ENCODE measurements around the gene ADAM23. TPM values are rescaled to one million over a fixed set of nuclear protein-coding genes. Genes with fewer than 3 reads are reported as not detected.

ADAM23 gene
- total RNA-seq, 1 donor from 2014 or later = 20.2 TPM

- TF ChIP-seq CTCF (conservative IDR thresholded peaks at IDR 0.05) = no peak
- H3K4me1 Mint-ChIP-seq (ENCODE audit: unreplicated experiment) = no peaks in the 10 kb centered on the region
- no peak for DNase-seq (ENCODE audit: extremely low spot score, unreplicated experiment)
- no peaks in the 10 kb centered on the region for H3K36me3 Mint-ChIP-seq
- H3K27me3 Mint-ChIP-seq = no peaks in the 10 kb centered on the region
- H3K4me3 Mint-ChIP-seq = no peak overlapping the region
- H3K27ac Mint-ChIP-seq = no peak overlapping the region
- no peaks in the 10 kb centered on the region for H3K9me3 Mint-ChIP-seq
These were observed 141.2 kb downstream of the ADAM23 start for GRCh38 chr2:206584323-206585116.

- no peak for TF ChIP-seq CTCF (conservative IDR thresholded peaks at IDR 0.05)
- Mint-ChIP-seq H3K36me3 (no peaks in the 10 kb centered on the region), H3K4me3 (no peak overlapping the region), H3K4me1 (ENCODE audit: unreplicated experiment) (no peaks in the 10 kb centered on the region), H3K9me3 (no peaks in the 10 kb centered on the region), H3K27ac (no peak overlapping the region), H3K27me3 (no peaks in the 10 kb centered on the region)
- no peak for DNase-seq (ENCODE audit: extremely low spot score, unreplicated experiment)
These were observed 142.0 kb downstream of the ADAM23 start for GRCh38 chr2:206585335-206585734.

- Mint-ChIP-seq H3K27ac (no peak overlapping the region), H3K9me3 (no peaks in the 10 kb centered on the region), H3K4me1 (ENCODE audit: unreplicated experiment) (no peaks in the 10 kb centered on the region), H3K27me3 (no peaks in the 10 kb centered on the region), H3K4me3 (no peak overlapping the region), H3K36me3 (no peaks in the 10 kb centered on the region)
- TF ChIP-seq CTCF (conservative IDR thresholded peaks at IDR 0.05) = no peak
- no peak for DNase-seq (ENCODE audit: extremely low spot score, unreplicated experiment)
These were observed 143.3 kb downstream of the ADAM23 start for GRCh38 chr2:206586609-206587008.

GRCh38 chr2:206597717-206598218, 154.4 kb downstream of the ADAM23 start:
- H3K27me3 Mint-ChIP-seq = no peaks in the 10 kb centered on the region
- no peak overlapping the region for H3K4me3 Mint-ChIP-seq
- no peaks in the 10 kb centered on the region for H3K36me3 Mint-ChIP-seq
- H3K4me1 Mint-ChIP-seq (ENCODE audit: unreplicated experiment) = no peaks in the 10 kb centered on the region
- DNase-seq (ENCODE audit: extremely low spot score, unreplicated experiment) = no peak
- H3K27ac Mint-ChIP-seq = no peak overlapping the region
- no peak for TF ChIP-seq CTCF (conservative IDR thresholded peaks at IDR 0.05)
- H3K9me3 Mint-ChIP-seq = no peaks in the 10 kb centered on the region

GRCh38 chr2:206603243-206603642, 159.9 kb downstream of the ADAM23 start:
- no peak overlapping the region for H3K27ac Mint-ChIP-seq
- TF ChIP-seq CTCF (conservative IDR thresholded peaks at IDR 0.05) = no peak
- no peaks in the 10 kb centered on the region for H3K36me3 Mint-ChIP-seq
- H3K4me1 Mint-ChIP-seq (ENCODE audit: unreplicated experiment) = no peaks in the 10 kb centered on the region
- no peak overlapping the region for H3K4me3 Mint-ChIP-seq
- no peak for DNase-seq (ENCODE audit: extremely low spot score, unreplicated experiment)
- no peaks in the 10 kb centered on the region for H3K27me3 Mint-ChIP-seq
- no peaks in the 10 kb centered on the region for H3K9me3 Mint-ChIP-seq

All from type B pancreatic cell (in vitro differentiated cells).